Nephron progenitor cell (in vitro differentiated cells): ENCODE results near the gene RNF144A.

Experiments used
- DNase-seq: peaks from one replicate; pipeline ENCODE4 v3.0.0; 2021
- H3K27ac Mint-ChIP-seq: 2 replicates; pipeline ENCODE4 v1.8.0; 2021; ENCODE audit warnings: mild to moderate bottlenecking, moderate library complexity, mixed read lengths
- H3K27me3 Mint-ChIP-seq: 2 replicates; pipeline ENCODE4 v1.8.0; 2021; ENCODE audit warnings: mild to moderate bottlenecking, low read depth, mixed read lengths; ENCODE audit not compliant: poor library complexity
- H3K36me3 Mint-ChIP-seq: 2 replicates; pipeline ENCODE4 v1.8.0; 2021; ENCODE audit warnings: low read depth, mixed read lengths
- H3K4me1 Mint-ChIP-seq: 2 replicates; pipeline ENCODE4 v1.8.0; 2021; ENCODE audit warnings: mixed read lengths
- H3K4me3 Mint-ChIP-seq: 2 replicates; pipeline ENCODE4 v1.8.0; 2021; ENCODE audit warnings: mild to moderate bottlenecking, moderate library complexity, mixed read lengths
- H3K9me3 Mint-ChIP-seq: 2 replicates; pipeline ENCODE4 v1.8.0; 2021; ENCODE audit warnings: mild to moderate bottlenecking, moderate library complexity, mixed read lengths
- TF ChIP-seq, protein P1 (sequence below): fragments of 200-600 bp; sonication (generic); IDR thresholded peaks from 2 replicates; pipeline ENCODE4 v1.5.0; 2021; ENCODE audit warnings: antibody characterized with exemption

Gene RNF144A

DNA sequence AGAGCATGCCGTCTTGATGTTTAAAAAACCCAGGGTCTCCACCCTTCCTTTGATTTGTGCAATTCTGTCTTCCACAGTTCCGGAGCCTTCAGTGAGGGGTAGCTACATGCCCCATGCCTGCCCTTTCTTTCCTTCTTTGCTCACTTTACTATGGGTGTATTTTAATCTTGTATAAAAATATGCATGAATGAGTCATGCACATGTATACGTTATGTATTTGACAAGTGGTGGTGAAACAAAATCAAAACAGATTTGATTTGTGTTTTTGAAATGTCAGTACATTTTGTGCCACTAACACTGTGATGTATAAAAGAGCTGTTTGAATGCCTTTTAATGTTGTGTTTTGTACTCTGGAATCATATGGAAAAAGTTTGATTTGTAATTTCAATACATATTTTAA lies 126.5 kb downstream of the RNF144A start:
- Mint-ChIP-seq H3K27ac (no peak overlapping the region), H3K9me3 (no peaks in the 10 kb centered on the region), H3K4me3 (no peak overlapping the region), H3K27me3 (peaks cover 7% of the 10 kb centered on the region), H3K36me3 (peaks cover 66% of the 10 kb centered on the region), H3K4me1 (no peaks in the 10 kb centered on the region)
- TF ChIP-seq, protein P1, sequence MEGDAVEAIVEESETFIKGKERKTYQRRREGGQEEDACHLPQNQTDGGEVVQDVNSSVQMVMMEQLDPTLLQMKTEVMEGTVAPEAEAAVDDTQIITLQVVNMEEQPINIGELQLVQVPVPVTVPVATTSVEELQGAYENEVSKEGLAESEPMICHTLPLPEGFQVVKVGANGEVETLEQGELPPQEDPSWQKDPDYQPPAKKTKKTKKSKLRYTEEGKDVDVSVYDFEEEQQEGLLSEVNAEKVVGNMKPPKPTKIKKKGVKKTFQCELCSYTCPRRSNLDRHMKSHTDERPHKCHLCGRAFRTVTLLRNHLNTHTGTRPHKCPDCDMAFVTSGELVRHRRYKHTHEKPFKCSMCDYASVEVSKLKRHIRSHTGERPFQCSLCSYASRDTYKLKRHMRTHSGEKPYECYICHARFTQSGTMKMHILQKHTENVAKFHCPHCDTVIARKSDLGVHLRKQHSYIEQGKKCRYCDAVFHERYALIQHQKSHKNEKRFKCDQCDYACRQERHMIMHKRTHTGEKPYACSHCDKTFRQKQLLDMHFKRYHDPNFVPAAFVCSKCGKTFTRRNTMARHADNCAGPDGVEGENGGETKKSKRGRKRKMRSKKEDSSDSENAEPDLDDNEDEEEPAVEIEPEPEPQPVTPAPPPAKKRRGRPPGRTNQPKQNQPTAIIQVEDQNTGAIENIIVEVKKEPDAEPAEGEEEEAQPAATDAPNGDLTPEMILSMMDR: no peak
- DNase-seq: no peak

DNA sequence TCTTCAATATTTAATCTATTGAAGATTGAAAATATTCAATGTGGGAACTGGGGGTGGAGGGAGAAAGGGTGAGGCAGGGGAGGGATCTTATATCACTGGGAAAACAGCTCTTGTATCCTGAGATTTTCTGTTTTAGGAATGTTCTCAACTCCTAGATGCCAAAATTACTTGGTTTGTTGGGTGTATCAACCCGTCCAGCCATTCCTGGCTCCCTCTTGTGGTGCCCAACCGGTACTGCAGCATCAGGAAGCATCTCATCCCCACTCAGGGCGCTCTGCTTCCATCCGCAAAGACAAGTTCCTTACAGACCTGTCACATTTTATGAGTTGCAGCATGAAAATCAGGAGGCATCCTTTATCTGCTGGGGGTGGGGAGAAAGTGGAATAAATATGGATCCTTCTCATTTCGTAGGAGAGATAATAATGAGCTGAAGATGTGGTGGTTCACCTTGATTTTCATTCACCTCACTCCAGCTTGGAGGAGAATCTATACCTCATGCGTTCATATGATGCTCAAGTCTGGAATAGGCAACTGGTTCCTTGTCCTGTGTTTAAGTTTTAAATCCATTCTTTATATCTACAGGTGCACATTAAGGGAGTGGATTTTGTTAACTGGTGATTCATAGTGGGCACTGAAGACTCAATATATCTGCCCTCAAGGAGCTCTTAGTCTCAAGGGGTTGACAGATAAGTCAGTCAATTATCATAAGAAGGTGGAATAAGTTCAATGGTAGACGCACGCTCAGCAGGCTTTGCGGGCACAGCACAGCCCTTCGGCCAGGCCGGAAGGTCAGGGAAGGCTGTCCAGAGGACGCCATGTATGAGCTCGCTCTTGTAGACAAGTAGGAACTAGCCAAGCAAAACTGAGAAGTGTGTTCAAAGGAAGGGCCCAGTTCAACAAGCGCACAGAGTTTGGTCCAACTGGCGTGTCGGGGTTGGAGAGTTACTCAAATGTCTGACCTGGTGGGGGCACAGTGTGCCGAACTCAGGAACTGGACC lies 127.3 kb downstream of the RNF144A start:
- Mint-ChIP-seq H3K36me3 (peaks cover 66% of the 10 kb centered on the region), H3K27ac (no peak overlapping the region), H3K4me3 (no peak overlapping the region), H3K4me1 (no peaks in the 10 kb centered on the region), H3K9me3 (peaks cover 5% of the 10 kb centered on the region), H3K27me3 (peaks cover 7% of the 10 kb centered on the region)
- TF ChIP-seq, protein P1: peak; percentile 89
- DNase-seq: peak; percentile 60

DNA sequence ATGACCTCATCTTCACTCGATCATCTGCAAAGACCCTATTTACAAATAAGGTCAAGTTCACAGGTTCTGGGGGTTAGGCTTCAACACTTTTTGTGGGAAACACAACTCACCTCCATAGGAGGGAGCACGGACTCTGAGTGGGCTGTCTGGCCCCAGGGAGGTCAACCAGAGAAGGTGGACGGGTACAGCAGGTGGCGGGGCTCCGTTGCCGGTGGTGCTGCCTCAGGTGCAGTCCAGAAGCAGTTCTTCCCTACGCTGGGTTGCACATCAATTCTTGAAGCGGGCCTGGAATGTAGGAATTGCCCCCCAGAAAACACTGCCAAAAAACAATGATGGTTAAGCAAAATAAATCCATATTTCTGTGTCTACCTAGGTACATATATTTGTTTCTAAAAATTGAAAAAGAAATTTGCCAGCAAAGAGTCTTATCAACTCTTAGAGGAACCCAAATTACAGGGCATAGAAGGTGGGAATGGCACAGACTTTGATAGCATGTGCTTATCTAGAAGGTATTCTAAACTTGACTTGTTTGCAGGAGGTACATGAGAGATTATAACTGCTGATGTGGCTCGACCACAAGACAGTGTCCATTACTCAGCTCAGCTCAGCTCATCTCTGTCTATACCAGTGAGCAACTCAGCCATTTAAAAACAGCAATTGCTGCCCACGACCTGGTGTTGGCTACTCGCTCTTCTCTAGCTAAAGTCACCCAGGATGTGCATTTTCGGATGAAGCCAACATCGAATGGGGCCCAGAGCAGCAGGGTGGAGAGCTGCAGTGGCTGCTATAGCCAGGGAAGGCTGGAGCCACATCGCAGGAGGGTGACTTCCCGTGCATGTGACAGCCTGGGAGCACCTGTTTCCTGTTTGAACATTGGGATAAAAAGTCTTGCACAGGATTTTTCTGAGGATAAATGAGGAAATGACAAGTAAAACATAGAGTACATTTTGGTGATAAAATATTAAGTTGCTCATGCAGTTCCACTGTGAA lies 128.7 kb downstream of the RNF144A start:
- peaks cover 7% of the 10 kb centered on the region for H3K27me3 Mint-ChIP-seq
- H3K36me3 Mint-ChIP-seq: peaks cover 66% of the 10 kb centered on the region
- TF ChIP-seq, protein P1: no peak
- no peak overlapping the region for H3K4me3 Mint-ChIP-seq
- no peak for DNase-seq
- H3K9me3 Mint-ChIP-seq: peaks cover 8% of the 10 kb centered on the region
- H3K27ac Mint-ChIP-seq: no peak overlapping the region
- H3K4me1 Mint-ChIP-seq: no peaks in the 10 kb centered on the region

DNA sequence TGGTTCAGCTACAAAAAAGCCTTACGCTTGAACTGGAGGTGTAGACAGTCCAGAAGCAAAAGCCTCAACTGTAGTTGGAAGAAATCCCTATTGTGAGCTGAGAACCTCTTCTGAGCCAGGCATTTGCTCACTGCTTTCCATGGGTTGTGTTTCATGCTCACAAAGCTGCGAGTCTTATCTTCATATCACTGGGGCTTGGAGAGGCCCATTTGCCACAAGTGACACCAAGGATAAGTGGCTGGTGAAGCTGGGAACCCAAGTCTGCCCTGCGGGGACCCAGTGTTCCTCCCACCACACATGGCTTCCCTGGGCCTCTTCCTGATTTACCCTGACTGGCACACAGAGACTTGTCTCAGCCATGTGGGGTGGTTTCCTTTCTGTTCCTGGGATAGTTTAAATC lies 130.4 kb downstream of the RNF144A start:
- Mint-ChIP-seq H3K4me3 (no peak overlapping the region), H3K9me3 (peaks cover 8% of the 10 kb centered on the region), H3K27ac (no peak overlapping the region), H3K36me3 (peaks cover 54% of the 10 kb centered on the region), H3K27me3 (peaks cover 7% of the 10 kb centered on the region), H3K4me1 (no peaks in the 10 kb centered on the region)
- no peak for DNase-seq
- TF ChIP-seq, protein P1: no peak

DNA sequence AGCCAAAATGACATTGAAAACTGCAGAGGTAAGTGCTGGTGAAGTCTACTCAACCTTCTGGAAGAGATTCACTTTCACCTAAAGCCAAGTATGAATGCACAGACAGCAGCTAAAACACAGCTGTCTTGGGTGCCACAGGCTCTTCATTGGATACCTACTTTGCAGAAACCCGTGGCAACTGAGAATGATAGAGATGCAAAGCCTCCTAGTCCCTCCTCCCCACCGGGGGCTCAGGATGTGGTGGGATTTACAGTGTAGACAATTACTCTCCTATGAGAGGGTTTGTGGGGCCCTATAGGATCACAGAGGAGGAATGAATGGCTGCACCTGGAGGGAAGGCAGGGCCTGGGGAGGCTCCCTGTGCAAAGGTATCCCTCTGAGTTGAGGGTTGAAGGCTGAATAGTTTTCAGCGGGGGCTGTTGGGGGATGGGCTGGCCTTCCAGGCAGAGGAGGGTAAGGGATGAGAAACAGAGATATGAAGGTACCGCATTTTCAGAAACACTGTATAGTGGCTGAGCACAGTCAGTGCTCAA lies 131.6 kb downstream of the RNF144A start:
- TF ChIP-seq, protein P1: no peak
- H3K9me3 Mint-ChIP-seq: peaks cover 8% of the 10 kb centered on the region
- no peaks in the 10 kb centered on the region for H3K4me1 Mint-ChIP-seq
- H3K4me3 Mint-ChIP-seq: no peak overlapping the region
- H3K27me3 Mint-ChIP-seq: peaks cover 7% of the 10 kb centered on the region
- peaks cover 54% of the 10 kb centered on the region for H3K36me3 Mint-ChIP-seq
- no peak overlapping the region for H3K27ac Mint-ChIP-seq
- DNase-seq: no peak
